ENCODE results near the gene USP37.

DNA sequence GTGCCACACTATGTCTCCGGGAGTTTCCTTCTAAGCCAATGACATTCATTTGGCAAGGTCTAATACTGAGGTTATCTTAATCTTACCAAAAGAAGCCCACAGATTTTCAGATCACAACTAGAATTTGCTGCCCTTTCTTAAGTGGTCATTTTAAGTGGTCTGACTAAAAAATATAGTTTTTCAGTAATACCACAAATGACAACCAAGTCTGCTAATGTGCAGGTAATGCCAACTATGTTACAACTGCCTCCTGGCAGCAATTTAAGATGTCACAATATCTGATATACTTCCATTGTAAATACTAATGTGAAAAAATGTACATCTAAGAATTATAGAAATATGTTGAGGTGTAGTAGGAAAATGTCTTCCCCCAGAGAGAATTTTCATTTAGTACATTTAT is 49.3 kb downstream of the USP37 start:
- TF ChIP-seq, protein P1, sequence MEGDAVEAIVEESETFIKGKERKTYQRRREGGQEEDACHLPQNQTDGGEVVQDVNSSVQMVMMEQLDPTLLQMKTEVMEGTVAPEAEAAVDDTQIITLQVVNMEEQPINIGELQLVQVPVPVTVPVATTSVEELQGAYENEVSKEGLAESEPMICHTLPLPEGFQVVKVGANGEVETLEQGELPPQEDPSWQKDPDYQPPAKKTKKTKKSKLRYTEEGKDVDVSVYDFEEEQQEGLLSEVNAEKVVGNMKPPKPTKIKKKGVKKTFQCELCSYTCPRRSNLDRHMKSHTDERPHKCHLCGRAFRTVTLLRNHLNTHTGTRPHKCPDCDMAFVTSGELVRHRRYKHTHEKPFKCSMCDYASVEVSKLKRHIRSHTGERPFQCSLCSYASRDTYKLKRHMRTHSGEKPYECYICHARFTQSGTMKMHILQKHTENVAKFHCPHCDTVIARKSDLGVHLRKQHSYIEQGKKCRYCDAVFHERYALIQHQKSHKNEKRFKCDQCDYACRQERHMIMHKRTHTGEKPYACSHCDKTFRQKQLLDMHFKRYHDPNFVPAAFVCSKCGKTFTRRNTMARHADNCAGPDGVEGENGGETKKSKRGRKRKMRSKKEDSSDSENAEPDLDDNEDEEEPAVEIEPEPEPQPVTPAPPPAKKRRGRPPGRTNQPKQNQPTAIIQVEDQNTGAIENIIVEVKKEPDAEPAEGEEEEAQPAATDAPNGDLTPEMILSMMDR (IDR thresholded peaks at IDR 0.05; ENCODE audit: insufficient read depth, low read length, poor library complexity, severe bottlenecking) = no peak
- TF ChIP-seq EZH2phosphoT487 (conservative IDR thresholded peaks at IDR 0.05; ENCODE audit: low read length) = no peak
